ENCODE measurements around the gene STAT5B. TPM values are rescaled to one million over a fixed set of nuclear protein-coding genes. Genes with fewer than 3 reads are reported as not detected.
A peak's percentile ranks its signal among the peaks of the same experiment; 100 is the strongest.

The STAT5B gene
- total and polyA plus RNA-seq, 2 of the 13 experiments (the other 11 are each of a cell fraction or from before 2014, with no cell fraction given), result 21.0 to 42.8 TPM

GRCh38 chr17:42183741-42184711 lies 92.2 kb downstream of the STAT5B start (continued):
- TF ChIP-seq, protein P1, sequence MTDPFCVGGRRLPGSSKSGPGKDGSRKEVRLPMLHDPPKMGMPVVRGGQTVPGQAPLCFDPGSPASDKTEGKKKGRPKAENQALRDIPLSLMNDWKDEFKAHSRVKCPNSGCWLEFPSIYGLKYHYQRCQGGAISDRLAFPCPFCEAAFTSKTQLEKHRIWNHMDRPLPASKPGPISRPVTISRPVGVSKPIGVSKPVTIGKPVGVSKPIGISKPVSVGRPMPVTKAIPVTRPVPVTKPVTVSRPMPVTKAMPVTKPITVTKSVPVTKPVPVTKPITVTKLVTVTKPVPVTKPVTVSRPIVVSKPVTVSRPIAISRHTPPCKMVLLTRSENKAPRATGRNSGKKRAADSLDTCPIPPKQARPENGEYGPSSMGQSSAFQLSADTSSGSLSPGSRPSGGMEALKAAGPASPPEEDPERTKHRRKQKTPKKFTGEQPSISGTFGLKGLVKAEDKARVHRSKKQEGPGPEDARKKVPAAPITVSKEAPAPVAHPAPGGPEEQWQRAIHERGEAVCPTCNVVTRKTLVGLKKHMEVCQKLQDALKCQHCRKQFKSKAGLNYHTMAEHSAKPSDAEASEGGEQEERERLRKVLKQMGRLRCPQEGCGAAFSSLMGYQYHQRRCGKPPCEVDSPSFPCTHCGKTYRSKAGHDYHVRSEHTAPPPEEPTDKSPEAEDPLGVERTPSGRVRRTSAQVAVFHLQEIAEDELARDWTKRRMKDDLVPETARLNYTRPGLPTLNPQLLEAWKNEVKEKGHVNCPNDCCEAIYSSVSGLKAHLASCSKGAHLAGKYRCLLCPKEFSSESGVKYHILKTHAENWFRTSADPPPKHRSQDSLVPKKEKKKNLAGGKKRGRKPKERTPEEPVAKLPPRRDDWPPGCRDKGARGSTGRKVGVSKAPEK (CRISPR knock-in tag; IDR thresholded peaks at IDR 0.05; ENCODE audit: borderline replicate concordance), result peak; percentile 99
- TF ChIP-seq, protein P2, sequence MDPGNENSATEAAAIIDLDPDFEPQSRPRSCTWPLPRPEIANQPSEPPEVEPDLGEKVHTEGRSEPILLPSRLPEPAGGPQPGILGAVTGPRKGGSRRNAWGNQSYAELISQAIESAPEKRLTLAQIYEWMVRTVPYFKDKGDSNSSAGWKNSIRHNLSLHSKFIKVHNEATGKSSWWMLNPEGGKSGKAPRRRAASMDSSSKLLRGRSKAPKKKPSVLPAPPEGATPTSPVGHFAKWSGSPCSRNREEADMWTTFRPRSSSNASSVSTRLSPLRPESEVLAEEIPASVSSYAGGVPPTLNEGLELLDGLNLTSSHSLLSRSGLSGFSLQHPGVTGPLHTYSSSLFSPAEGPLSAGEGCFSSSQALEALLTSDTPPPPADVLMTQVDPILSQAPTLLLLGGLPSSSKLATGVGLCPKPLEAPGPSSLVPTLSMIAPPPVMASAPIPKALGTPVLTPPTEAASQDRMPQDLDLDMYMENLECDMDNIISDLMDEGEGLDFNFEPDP (CRISPR knock-in tag; conservative IDR thresholded peaks at IDR 0.05), result no peak
- TF ChIP-seq ZNF431 (CRISPR knock-in tag; IDR thresholded peaks at IDR 0.05; ENCODE audit: borderline replicate concordance, low read depth) (peak; percentile 80; the same call in 1 of the 2 replicates), ZMYM3 (CRISPR knock-in tag; IDR thresholded peaks at IDR 0.05) (no peak; the same call in 1 of the 2 replicates), MAFF (IDR thresholded peaks at IDR 0.05; ENCODE audit: low read depth, low read length) (no peak), CBX2 (IDR thresholded peaks at IDR 0.05; ENCODE audit: low read depth, low read length) (no peak), CBX2 (CRISPR knock-in tag; IDR thresholded peaks at IDR 0.05; ENCODE audit: low read depth) (0 out of 2 replicates have a peak, but pooled peaks have one; percentile 29), ZNF768 (CRISPR knock-in tag; IDR thresholded peaks at IDR 0.05) (peak; percentile 74; the same call in 1 of the 2 replicates), TAF1 (CRISPR knock-in tag; IDR thresholded peaks at IDR 0.05) (peak; percentile 60), ZNF33A (CRISPR knock-in tag; IDR thresholded peaks at IDR 0.05; ENCODE audit: borderline replicate concordance) (no peak), RAD21 (CRISPR knock-in tag; IDR thresholded peaks at IDR 0.05) (peak; percentile 94), ONECUT2 (CRISPR knock-in tag; IDR thresholded peaks at IDR 0.05) (no peak; the same call in 1 of the 2 replicates), TP53 (CRISPR knock-in tag; conservative IDR thresholded peaks at IDR 0.05) (peak; percentile 69; the same call in 1 of the 2 replicates), CBFB (CRISPR knock-in tag; IDR thresholded peaks at IDR 0.05) (peak; percentile 81), ZNF747 (CRISPR knock-in tag; IDR thresholded peaks at IDR 0.05; ENCODE audit: borderline replicate concordance) (peak; percentile 44), KDM6A (CRISPR knock-in tag; IDR thresholded peaks at IDR 0.05; ENCODE audit: low read depth) (no peak), ZMAT5 (CRISPR knock-in tag; IDR thresholded peaks at IDR 0.05; ENCODE audit: borderline replicate concordance, low read depth) (no peak), SMARCC2 (IDR thresholded peaks at IDR 0.05) (no peak), MED8 (CRISPR knock-in tag; IDR thresholded peaks at IDR 0.05; ENCODE audit: insufficient replicate concordance) (no peak), ELF3 (CRISPR knock-in tag; IDR thresholded peaks at IDR 0.05) (0 out of 2 replicates have a peak, but pooled peaks have one; percentile 34), ZNF446 (CRISPR knock-in tag; IDR thresholded peaks at IDR 0.05) (peak; percentile 92; the same call in 1 of the 2 replicates), TOE1 (CRISPR knock-in tag; IDR thresholded peaks at IDR 0.05) (no peak), ZNF558 (CRISPR knock-in tag; IDR thresholded peaks at IDR 0.05; ENCODE audit: borderline replicate concordance) (peak; percentile 72; the same call in 1 of the 2 replicates)
- TF ChIP-seq, protein P3, sequence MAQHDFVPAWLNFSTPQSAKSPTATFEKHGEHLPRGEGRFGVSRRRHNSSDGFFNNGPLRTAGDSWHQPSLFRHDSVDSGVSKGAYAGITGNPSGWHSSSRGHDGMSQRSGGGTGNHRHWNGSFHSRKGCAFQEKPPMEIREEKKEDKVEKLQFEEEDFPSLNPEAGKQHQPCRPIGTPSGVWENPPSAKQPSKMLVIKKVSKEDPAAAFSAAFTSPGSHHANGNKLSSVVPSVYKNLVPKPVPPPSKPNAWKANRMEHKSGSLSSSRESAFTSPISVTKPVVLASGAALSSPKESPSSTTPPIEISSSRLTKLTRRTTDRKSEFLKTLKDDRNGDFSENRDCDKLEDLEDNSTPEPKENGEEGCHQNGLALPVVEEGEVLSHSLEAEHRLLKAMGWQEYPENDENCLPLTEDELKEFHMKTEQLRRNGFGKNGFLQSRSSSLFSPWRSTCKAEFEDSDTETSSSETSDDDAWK (CRISPR knock-in tag; IDR thresholded peaks at IDR 0.05), result no peak
